Lung (tissue), 12 donors: ENCODE measurements around the gene PPID. TPM values are rescaled to one million over a fixed set of nuclear protein-coding genes. Genes with fewer than 3 reads are reported as not detected.
"Not testable (repeated sequence)": the region's sequence is repeated elsewhere in the genome, so short reads cannot be mapped to it uniquely, and the experiment has no call there.

ENCODE experiments used
- ATAC-seq: fragments of 200-7000 bp; cut with Tn5 transposase; one replicate; pipeline ENCODE4 v1.9.1; 2020; ENCODE audit warnings: moderate number of reproducible peaks; ENCODE audit not compliant: insufficient read depth, low FRiP score
- DNase-seq, 3 donors: peaks; one replicate each; pipeline ENCODE4 v3.0.0-alpha.2; 2013 to 2017
- H3K27ac ChIP-seq, 2 donors: one replicate each; pipeline ENCODE4 v1.5.1; 2013; ENCODE audit warnings: mild to moderate bottlenecking in 2 of 2, moderate library complexity in 2 of 2, control low read depth in 1 of 2, inconsistent platforms in 1 of 2, low read depth in 1 of 2, low read length in 1 of 2
- H3K27me3 ChIP-seq, 3 donors: one replicate each; pipeline ENCODE4 v1.5.1; 2013; ENCODE audit warnings: low read length in 2 of 3; ENCODE audit not compliant: control insufficient read depth in 3 of 3, insufficient read depth in 3 of 3
- H3K36me3 ChIP-seq, 4 donors: one replicate each; pipeline ENCODE4 v1.5.1; 2013; ENCODE audit warnings: low read length in 4 of 4, mild to moderate bottlenecking in 1 of 4, moderate library complexity in 1 of 4; ENCODE audit not compliant: control insufficient read depth in 4 of 4, insufficient read depth in 4 of 4
- H3K4me1 ChIP-seq, 5 donors: one replicate each; pipeline ENCODE4 v1.5.1; 2013; ENCODE audit warnings: low read length in 5 of 5, mild to moderate bottlenecking in 2 of 5, moderate library complexity in 1 of 5; ENCODE audit not compliant: control insufficient read depth in 5 of 5, insufficient read depth in 5 of 5
- H3K4me3 ChIP-seq: one replicate; pipeline ENCODE4 v1.5.1; 2013; ENCODE audit warnings: mild to moderate bottlenecking, control low read depth, moderate library complexity
- H3K9ac ChIP-seq, 2 donors: one replicate each; pipeline ENCODE4 v1.5.1; 2013; ENCODE audit warnings: low read length in 2 of 2, control low read depth in 1 of 2; ENCODE audit not compliant: insufficient read depth in 1 of 2
- H3K9me3 ChIP-seq, 4 donors: one replicate each; pipeline ENCODE4 v1.5.1; 2013; ENCODE audit warnings: low read length in 3 of 4, mild to moderate bottlenecking in 1 of 4, moderate library complexity in 1 of 4; ENCODE audit not compliant: control insufficient read depth in 4 of 4, insufficient read depth in 3 of 4
- CTCF ChIP-seq: IDR thresholded peaks from 2 replicates; pipeline ENCODE4 v1.5.1; 2012; ENCODE audit warnings: mild to moderate bottlenecking; ENCODE audit errors: control extremely low read depth, extremely low read depth
- WGBS, 2 donors: extraction: QIAGEN DNeasy Blood & Tissue Kit; methylation state at CpG; one replicate each; pipeline ENCODE4 v1.1.7; 2013; 5-methylcytosine and 5-hydroxymethylcytosine counted together
- polyA plus RNA-seq, 2 donors: library from polyadenylated mRNA; stranded (reverse); fragments of 200-250 nt; gene quantifications; one replicate each; pipeline ENCODE4 v1.2.1, GENCODE V29; 2013
- total RNA-seq, 2 donors: library from RNA; depleted of rRNA in 1 of 2; stranded (reverse); fragments of >200 nt in 1 of 2; gene quantifications; one replicate each; pipeline ENCODE4 v1.2.1, GENCODE V29; 2014 to 2021
- donor health status: control.
- donor health status: control.
- donor health status: Bipolar disorder and iron deficiency.
- donor health status: healthy.
- donor health status: DM: yes; HTN: yes; CAD: no.

Gene PPID
- total and polyA plus RNA-seq, 4 donors: 14.7 to 39.0 (median 21.3) TPM

GRCh38 chr4:158754385-158755180 is 31.4 kb upstream of the PPID start:
- Histone ChIP-seq H3K27me3 (no peaks in the 10 kb centered on the region), H3K9me3 (no peaks in the 10 kb centered on the region), H3K4me3 (no peak overlapping the region), H3K9ac (no peak overlapping the region), H3K36me3 (no peaks in the 10 kb centered on the region), H3K27ac (no peak overlapping the region), H3K4me1 (peaks cover 0 to 1% (median 0%) of the 10 kb centered on the region in 5 donors)
- no peak for TF ChIP-seq CTCF
- DNase-seq (no peak), ATAC-seq (no peak)
- 94 to 95% methylated on average over 5 of the region's 5 CpGs for WGBS, 2 donors

- 76 to 91% methylated on average over 3 of the region's 3 CpGs for WGBS, 2 donors
- TF ChIP-seq CTCF: no peak
- Histone ChIP-seq H3K27ac (no peak overlapping the region), H3K9me3 (no peaks in the 10 kb centered on the region), H3K9ac (no peak overlapping the region), H3K36me3 (no peaks in the 10 kb centered on the region), H3K4me3 (no peak overlapping the region), H3K27me3 (no peaks in the 10 kb centered on the region), H3K4me1 (no peaks in the 10 kb centered on the region)
- DNase-seq (no peak), ATAC-seq (no peak)
Observed at GRCh38 chr4:158750379-158750778, 27.2 kb upstream of the PPID start.

GRCh38 chr4:158746537-158746936 is 23.3 kb upstream of the PPID start:
- H3K27ac ChIP-seq, DNase-seq, H3K9ac ChIP-seq, H3K27me3 ChIP-seq, ATAC-seq, H3K4me1 ChIP-seq, H3K9me3 ChIP-seq, H3K36me3 ChIP-seq, H3K4me3 ChIP-seq: not testable (repeated sequence)
- WGBS, 2 donors: 81 to 96% methylated on average over 6 to 24 of the region's 31 CpGs

- no peaks in the 10 kb centered on the region for H3K36me3 ChIP-seq
- no peaks in the 10 kb centered on the region for H3K27me3 ChIP-seq
- 83 to 88% methylated on average over 3 of the region's 3 CpGs for WGBS, 2 donors
- ATAC-seq (no peak), DNase-seq (peak in 2 of 3 donors; percentile 21 to 40)
- no peak overlapping the region for H3K9ac ChIP-seq
- TF ChIP-seq CTCF: no peak
- no peak overlapping the region for H3K4me3 ChIP-seq
- H3K4me1 ChIP-seq: no peaks in the 10 kb centered on the region
- H3K27ac ChIP-seq: no peak overlapping the region
- H3K9me3 ChIP-seq: no peaks in the 10 kb centered on the region
Observed at GRCh38 chr4:158741326-158742021, 18.3 kb upstream of the PPID start.
